Parathyroid adenoma (tissue), 2 donors: ENCODE results near the gene APOBEC3F.

Experiments
- H2AFZ ChIP-seq: fragments of 300-600 bp; sonication (generic); one replicate; pipeline ENCODE4 v1.7.0; 2017; ENCODE audit warnings: antibody characterized with exemption, mild to moderate bottlenecking
- H3K27ac ChIP-seq: fragments of 300-600 bp; sonication (generic); one replicate; pipeline ENCODE4 v1.7.0; 2017
- H3K27me3 ChIP-seq: fragments of 300-600 bp; sonication (generic); one replicate; pipeline ENCODE4 v1.7.0; 2017; ENCODE audit warnings: low read length; ENCODE audit not compliant: control insufficient read depth, insufficient read depth
- H3K36me3 ChIP-seq: fragments of 300-600 bp; sonication (generic); one replicate; pipeline ENCODE4 v1.7.0; 2017; ENCODE audit warnings: low read length; ENCODE audit not compliant: control insufficient read depth, insufficient read depth
- H3K4me1 ChIP-seq: fragments of 300-600 bp; sonication (generic); one replicate; pipeline ENCODE4 v1.7.0; 2017; ENCODE audit warnings: control low read depth
- H3K4me2 ChIP-seq: fragments of 300-600 bp; sonication (generic); one replicate; pipeline ENCODE4 v1.7.0; 2017; ENCODE audit warnings: low read length
- H3K4me3 ChIP-seq: fragments of 300-600 bp; sonication (generic); one replicate; pipeline ENCODE4 v1.7.0; 2017; ENCODE audit warnings: low read depth, low read length
- H3K79me2 ChIP-seq: fragments of 300-600 bp; sonication (generic); one replicate; pipeline ENCODE4 v1.7.0; 2017; ENCODE audit warnings: control low read depth
- H3K9ac ChIP-seq: fragments of 300-600 bp; sonication (generic); one replicate; pipeline ENCODE4 v1.7.0; 2017; ENCODE audit warnings: mild to moderate bottlenecking
- H3K9me3 ChIP-seq: fragments of 300-600 bp; sonication (generic); one replicate; pipeline ENCODE4 v1.7.0; 2017; ENCODE audit warnings: low read length; ENCODE audit not compliant: control insufficient read depth
- TF ChIP-seq, protein P1 (sequence below): fragments of 300-600 bp; sonication (generic); IDR thresholded peaks from one replicate; pipeline ENCODE4 v1.7.0; 2017; ENCODE audit warnings: antibody characterized with exemption, mild to moderate bottlenecking
- donor health status: primary hyperparathyroidism.

The APOBEC3F gene

DNA sequence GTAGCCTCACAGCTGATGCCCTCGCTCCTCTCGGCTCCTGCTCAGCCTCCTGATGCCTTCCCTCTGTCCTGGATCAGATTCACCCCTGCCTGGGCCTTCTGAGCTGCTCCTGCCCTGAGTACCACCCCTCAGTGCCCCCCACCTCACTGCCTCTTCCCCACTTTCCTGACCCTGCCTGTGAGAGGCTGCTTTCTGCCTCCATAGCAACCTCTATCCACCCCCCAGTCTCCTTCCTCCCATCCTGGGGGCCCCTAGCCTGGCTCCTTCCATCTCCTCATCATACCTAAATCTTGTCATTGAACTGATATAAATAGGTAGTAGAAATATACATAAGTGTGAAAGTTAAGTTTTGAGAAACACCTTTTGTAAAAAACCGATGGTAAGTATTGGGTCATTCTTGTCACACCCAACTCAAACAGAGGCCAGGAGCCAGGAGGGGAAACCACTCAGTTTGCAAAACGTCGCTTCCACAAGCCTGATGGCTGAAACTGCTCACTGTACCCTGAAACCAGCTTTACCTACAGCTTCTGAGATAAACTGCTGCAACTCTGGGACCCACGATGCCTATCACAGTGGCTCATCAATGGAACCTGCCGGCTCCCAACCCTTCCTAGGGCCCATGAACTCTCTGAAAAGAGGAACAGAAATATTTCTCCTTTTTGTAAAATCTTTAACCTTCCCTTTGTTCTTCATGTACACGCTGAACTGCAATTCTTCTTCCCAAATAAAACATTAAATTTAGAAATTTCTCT lies 51.6 kb downstream of the APOBEC3F start:
- Histone ChIP-seq H3K27ac (no peak overlapping the region), H3K27me3 (no peaks in the 10 kb centered on the region), H3K9ac (no peak overlapping the region), H3K79me2 (no peaks in the 10 kb centered on the region), H3K4me3 (no peak overlapping the region), H2AFZ (no peak overlapping the region), H3K4me1 (peaks cover 1% of the 10 kb centered on the region), H3K36me3 (no peaks in the 10 kb centered on the region), H3K9me3 (no peaks in the 10 kb centered on the region), H3K4me2 (no peak overlapping the region)
- TF ChIP-seq, protein P1, sequence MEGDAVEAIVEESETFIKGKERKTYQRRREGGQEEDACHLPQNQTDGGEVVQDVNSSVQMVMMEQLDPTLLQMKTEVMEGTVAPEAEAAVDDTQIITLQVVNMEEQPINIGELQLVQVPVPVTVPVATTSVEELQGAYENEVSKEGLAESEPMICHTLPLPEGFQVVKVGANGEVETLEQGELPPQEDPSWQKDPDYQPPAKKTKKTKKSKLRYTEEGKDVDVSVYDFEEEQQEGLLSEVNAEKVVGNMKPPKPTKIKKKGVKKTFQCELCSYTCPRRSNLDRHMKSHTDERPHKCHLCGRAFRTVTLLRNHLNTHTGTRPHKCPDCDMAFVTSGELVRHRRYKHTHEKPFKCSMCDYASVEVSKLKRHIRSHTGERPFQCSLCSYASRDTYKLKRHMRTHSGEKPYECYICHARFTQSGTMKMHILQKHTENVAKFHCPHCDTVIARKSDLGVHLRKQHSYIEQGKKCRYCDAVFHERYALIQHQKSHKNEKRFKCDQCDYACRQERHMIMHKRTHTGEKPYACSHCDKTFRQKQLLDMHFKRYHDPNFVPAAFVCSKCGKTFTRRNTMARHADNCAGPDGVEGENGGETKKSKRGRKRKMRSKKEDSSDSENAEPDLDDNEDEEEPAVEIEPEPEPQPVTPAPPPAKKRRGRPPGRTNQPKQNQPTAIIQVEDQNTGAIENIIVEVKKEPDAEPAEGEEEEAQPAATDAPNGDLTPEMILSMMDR = no peak

DNA sequence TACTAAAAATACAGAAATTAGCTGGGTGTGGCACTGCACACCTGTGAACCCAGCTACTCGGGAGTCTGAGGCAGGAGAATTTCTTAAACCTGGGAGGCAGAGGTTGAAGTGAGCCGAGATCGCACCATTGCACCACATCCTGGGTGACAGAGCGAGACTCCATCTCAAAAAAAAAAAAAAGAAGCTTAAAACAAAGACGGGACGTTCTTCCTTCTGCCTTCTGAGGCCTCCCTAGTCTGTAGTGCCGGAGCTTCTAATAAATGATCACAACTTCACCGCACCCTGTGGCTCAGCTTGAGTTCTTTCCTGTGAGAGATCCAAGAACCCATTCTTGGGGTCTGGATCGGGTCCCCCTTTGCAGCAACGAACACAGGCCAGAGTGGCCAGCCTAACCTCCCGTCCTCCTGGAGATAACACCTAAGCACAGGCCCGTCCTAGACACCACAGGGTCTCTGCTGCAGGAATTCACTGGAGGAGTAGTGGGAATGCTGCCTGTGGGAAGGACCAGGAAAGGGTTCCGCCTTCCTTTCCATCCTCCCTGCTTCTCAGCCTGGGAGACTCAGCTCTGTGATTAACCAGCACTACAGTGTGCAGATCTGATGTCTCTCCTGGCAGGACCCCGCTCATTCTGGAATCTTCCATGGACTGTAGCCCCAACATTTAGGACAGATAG lies 54.2 kb downstream of the APOBEC3F start:
- no peak overlapping the region for H3K27ac ChIP-seq
- no peak overlapping the region for H2AFZ ChIP-seq
- TF ChIP-seq, protein P1 = no peak
- H3K27me3 ChIP-seq = no peaks in the 10 kb centered on the region
- no peak overlapping the region for H3K4me2 ChIP-seq
- no peak overlapping the region for H3K4me3 ChIP-seq
- no peaks in the 10 kb centered on the region for H3K36me3 ChIP-seq
- H3K9ac ChIP-seq = no peak overlapping the region
- no peaks in the 10 kb centered on the region for H3K9me3 ChIP-seq
- peaks cover 3% of the 10 kb centered on the region for H3K4me1 ChIP-seq
- no peaks in the 10 kb centered on the region for H3K79me2 ChIP-seq

DNA sequence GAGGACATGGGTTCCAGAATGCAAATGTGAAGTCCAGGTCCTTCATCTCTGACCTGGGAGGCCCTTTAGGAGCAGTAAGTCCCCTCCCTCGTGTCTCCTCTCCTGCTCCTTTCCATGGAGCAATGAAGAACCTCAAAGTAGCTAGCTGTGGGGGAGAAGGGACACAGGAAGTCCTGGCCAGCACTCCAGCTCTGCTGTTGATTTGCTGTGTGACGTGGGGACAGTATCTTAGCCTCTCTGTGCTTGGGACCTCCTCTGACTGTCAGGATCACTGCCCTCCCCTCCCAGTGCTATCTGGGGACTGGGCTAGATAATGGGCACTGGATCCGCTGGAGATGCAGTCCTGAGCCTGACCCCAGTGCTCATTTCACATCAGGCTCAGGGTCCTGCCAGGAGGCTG lies 55.3 kb downstream of the APOBEC3F start:
- Histone ChIP-seq H3K4me3 (no peak overlapping the region), H2AFZ (no peak overlapping the region), H3K79me2 (no peaks in the 10 kb centered on the region), H3K4me2 (no peak overlapping the region), H3K9me3 (no peaks in the 10 kb centered on the region), H3K4me1 (peaks cover 3% of the 10 kb centered on the region), H3K36me3 (no peaks in the 10 kb centered on the region), H3K9ac (no peak overlapping the region), H3K27me3 (no peaks in the 10 kb centered on the region), H3K27ac (no peak overlapping the region)
- TF ChIP-seq, protein P1 = no peak

DNA sequence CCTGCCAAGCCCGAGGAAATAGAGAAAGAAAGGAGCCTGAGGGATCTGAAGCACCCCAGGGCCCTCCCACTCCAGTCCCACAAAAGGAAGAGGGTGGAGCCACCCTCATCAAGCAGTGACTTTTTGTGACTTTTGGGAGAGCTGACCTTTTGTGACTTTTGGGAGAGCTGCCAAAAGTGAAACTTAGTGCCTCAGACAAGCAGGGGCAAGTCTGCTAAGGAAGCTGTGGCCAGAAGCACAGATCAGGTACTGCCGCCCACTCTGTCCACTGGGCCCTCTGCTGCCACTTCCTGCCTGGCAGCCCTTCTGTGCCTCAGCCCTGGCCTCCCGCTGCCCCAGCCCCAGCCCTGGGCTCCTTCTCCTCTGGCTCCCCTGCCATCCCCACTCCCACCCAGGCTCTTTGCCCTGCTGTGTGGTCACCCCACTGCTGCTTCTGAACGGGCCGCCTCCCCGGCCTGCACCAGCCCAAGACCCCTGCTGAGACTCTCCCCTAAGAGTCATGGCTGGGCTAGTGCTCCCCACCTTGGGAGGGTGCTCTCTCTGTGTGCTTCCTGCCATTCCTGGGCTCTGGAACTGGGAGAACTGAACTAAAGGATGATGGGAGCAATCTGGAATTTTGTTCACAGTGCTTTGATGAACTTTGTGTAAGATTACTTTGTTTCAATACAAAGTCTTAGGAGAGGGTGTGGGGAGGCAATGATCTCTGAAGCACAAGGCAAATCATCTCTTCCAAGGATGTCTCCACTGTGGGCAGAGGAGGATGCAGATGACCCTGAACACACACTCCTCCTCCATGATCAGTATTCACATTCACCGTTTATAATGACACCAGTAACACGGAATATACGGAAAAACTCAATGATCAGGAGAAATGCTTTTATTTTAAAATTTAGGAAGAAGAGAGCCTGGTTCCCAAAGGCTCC lies 56.7 kb downstream of the APOBEC3F start, which contains the start of gene APOBEC3H:
Gene APOBEC3H (plus strand): TSS at position 147 of the 923 bp plus-strand sequence. CDS start 3,035 bp downstream, outside the sequence.
- no peaks in the 10 kb centered on the region for H3K9me3 ChIP-seq
- no peak within 1 kb of the TSS for H3K4me3 ChIP-seq
- H3K9ac ChIP-seq = no peak within 1 kb of the TSS
- TF ChIP-seq, protein P1 = no peak
- no peaks in the 10 kb centered on the region for H3K27me3 ChIP-seq
- no peaks in the 10 kb centered on the region for H3K79me2 ChIP-seq
- H3K36me3 ChIP-seq = no peaks in the 10 kb centered on the region
- H3K27ac ChIP-seq = no peak within 1 kb of the TSS
- H3K4me2 ChIP-seq = no peak within 1 kb of the TSS
- peaks cover 3% of the 10 kb centered on the region for H3K4me1 ChIP-seq
- no peak within 1 kb of the TSS for H2AFZ ChIP-seq
